GM12872 (cell line): ENCODE results near the gene KISS1R.

Experiments used
- TF ChIP-seq, protein P1 (sequence below): IDR thresholded peaks from 3 replicates; pipeline ENCODE4 v1.5.1; 2011; ENCODE audit warnings: low read depth, mild to moderate bottlenecking, low read length, moderate library complexity; ENCODE audit not compliant: insufficient read depth

KISS1R gene

DNA sequence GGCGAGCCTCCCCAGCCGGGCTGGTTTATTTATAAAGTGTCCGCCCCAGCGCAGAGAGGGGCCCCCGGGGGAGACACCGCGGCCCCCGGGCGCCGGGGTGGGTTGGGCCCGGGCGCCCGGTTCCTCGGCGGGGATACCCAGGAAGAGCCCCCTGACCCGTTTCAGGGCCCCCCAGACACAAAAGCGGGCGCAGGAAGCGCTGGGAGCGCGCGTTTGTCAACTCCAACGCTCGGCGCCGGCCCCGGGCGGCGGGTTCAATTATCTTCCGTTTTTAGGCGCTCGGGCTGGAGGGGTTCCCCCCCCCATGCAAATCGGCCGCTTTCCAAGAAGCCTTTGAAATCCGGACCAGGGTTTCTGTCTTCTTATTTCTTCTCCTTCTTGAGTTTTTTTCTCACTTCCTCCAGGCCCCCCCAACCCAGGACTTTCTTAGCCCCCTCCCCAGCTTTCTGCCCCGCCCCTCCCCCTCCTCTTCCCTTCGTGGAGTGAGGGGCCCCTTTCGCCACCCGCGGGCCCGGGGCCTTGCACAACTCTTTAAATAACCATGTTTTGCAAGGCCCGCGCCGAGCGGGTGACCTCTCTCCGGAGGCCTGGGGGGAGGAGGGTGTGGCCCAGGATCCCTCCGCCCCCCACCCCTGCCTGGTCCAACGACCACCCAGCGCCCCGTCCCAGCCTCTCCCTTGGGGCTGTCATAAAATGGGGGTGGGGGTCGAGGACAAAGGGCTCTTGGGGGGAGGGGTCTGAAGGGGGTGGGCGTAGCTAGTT, 9.6 kb downstream of the KISS1R start:
- TF ChIP-seq, protein P1, sequence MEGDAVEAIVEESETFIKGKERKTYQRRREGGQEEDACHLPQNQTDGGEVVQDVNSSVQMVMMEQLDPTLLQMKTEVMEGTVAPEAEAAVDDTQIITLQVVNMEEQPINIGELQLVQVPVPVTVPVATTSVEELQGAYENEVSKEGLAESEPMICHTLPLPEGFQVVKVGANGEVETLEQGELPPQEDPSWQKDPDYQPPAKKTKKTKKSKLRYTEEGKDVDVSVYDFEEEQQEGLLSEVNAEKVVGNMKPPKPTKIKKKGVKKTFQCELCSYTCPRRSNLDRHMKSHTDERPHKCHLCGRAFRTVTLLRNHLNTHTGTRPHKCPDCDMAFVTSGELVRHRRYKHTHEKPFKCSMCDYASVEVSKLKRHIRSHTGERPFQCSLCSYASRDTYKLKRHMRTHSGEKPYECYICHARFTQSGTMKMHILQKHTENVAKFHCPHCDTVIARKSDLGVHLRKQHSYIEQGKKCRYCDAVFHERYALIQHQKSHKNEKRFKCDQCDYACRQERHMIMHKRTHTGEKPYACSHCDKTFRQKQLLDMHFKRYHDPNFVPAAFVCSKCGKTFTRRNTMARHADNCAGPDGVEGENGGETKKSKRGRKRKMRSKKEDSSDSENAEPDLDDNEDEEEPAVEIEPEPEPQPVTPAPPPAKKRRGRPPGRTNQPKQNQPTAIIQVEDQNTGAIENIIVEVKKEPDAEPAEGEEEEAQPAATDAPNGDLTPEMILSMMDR = no peak

DNA sequence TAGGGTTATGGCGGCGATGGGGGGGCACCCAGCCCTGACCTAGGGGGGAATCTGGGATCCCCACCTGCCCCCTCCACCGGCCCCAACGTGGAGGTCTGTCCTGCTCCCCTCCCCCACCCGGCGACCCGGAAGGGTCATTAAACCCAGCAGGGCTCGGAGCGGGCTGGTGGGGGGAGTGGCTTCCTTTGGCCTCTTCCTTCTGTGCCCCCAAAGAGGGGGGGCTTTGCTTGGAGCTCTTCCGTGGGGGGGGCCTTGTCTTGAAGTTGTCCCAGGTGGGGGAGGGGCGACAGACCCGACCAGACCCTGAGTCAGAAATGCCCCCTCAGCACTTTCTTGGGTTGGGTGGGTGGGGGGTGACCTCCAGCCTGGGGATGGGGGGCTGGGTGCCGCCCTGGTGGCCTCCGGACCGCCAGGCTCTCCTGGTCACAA, 10.2 kb downstream of the KISS1R start:
- TF ChIP-seq, protein P1 = no peak

DNA sequence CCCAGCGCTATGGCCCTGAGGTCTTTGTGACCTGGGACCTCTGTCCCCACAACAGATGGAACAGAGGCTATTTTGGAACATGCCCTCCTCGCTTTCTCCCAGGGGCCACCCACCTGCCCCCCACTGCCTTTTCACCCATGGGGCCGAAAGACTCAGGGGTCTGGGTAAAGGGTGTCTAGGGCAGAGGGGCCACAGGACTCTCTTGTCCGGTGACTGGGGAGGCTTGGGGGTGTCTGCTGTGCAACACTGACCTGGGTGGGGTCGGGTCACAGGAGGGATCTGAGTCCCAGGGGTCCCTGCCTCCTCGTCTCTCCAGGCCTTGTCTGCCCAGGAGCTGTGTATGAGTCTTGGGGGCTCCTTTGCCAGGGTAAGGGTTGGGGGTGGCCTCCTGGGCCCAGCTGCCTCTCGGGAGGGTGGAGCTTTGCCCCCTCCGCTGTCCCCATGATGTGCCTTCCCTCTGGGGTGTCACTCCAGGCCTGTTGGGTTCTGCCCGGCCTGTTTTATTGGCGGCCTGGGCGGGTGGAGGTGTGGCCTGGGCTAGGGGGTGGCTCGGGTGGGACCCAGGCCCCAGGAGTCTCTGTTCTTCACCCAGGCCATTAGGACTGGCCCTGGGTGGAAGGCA, 10.8 kb downstream of the KISS1R start:
- TF ChIP-seq, protein P1 = no peak

DNA sequence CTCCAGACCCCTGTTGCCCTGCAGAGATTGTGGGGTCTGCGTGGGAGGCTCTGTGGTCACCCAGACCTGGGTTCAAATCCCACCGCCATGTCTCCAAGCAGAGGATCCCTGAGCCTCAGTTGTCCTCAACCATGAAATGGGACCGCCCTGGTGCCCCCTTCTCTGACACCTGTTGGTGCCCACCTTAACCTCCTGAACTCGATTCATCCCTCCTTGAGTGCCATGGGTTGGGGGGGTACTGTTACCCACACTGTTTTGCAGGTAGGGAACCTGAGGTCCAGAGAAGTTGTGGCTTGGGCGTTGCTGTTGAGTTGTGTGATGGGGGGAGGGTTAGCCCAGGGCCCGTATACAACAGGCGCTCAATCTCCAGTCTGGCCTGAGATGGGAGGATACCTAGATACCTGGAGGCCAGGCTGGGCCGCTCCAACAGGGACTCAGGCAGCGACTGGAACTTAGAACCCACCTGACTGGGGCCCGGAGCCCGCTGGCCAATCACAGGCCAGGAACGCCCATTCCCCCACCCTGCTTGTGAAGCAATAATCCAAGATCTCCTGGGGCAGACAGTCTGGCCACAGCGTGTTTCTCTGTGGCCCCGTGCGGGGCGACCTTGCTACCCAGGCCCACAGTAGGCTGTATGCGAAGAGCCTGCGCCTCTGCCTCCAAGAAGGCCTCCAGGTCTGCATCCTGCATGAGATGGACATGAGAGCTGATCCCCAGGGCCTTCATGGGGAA, 11.5 kb downstream of the KISS1R start:
- TF ChIP-seq, protein P1 = no peak

DNA sequence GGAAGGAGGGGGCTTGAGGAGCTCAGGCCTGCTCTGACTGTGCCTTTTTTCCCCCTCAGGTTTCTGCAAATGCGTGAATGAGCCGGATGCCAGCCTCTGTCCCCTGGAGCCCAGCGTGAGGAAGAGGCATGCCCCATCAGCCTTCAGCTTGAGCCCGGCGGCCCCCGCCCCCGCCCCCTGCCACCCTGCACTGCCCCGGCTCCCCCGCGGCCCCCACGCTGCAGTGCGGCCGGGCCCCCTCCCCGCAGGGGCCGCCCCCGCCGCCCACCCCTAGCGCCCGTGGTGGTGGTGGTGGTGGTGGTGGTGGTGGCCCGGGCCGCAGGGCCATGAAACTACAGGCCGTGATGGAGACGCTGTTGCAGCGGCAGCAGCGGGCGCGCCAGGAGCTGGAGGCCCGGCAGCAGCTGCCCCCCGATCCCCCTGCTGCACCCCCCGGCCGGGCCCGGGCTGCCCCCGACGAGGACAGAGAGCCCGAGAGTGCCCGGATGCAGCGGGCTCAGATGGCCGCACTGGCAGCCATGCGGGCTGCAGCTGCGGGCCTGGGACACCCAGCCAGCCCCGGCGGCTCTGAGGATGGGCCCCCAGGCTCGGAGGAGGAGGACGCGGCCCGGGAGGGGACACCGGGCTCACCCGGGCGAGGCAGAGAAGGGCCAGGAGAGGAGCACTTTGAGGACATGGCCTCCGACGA, 12.2 kb downstream of the KISS1R start:
- TF ChIP-seq, protein P1 = no peak

DNA sequence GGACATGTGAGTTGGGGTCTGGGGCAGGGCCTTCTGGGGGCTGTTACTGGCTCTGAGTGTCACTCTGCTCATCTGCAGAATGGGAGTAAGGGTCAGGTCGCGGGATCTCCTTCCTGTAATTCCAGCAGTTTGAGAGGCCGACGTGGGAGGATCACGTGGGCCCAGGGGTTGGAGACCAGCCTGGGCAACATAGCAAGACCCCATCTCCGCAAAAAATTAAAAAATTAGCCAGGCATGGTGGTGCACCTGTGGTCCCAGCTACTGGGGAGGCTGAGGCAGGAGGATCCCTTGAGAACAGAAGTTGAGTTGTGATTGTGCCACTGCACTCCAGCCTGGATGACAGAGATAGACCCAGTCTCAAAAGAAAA, 12.7 kb downstream of the KISS1R start:
- TF ChIP-seq, protein P1 = no peak
